GM12892 (cell line): ENCODE results near the gene LAMA2.

Experiments used
- POLR2A ChIP-seq: IDR thresholded peaks from 2 replicates; pipeline ENCODE4 v1.6.1; 2011; ENCODE audit warnings: low read depth, low read length, control low read depth
- POLR2AphosphoS5 ChIP-seq: IDR thresholded peaks from 2 replicates; pipeline ENCODE4 v1.6.1; 2011; ENCODE audit warnings: low read depth, low read length, control low read depth

- TF ChIP-seq POLR2A (no peak), POLR2AphosphoS5 (no peak)
These were observed 652.0 kb downstream of the LAMA2 start for GRCh38 chr6:129534926-129535325.
